Thymus (tissue), 11 donors: Measurements from ENCODE around the gene ASPG. TPM values are rescaled to one million over a fixed set of nuclear protein-coding genes. Genes with fewer than 3 reads are reported as not detected.
A peak's percentile ranks its signal among the peaks of the same experiment; 100 is the strongest.

ENCODE experiments used
- DNase-seq, 9 donors: peaks; one replicate each; pipeline ENCODE4 v3.0.0-alpha.2; 2013; ENCODE audit warnings: low spot score in 9 of 9, low read depth in 6 of 9, missing footprints in 1 of 9
- H3K27ac ChIP-seq, 2 donors: one replicate each; pipeline ENCODE4 v1.5.1; 2013; ENCODE audit warnings: control low read depth in 1 of 2, low read depth in 1 of 2, low read length in 1 of 2, mild to moderate bottlenecking in 1 of 2, moderate library complexity in 1 of 2
- H3K27me3 ChIP-seq, 2 donors: one replicate each; pipeline ENCODE4 v1.5.1; 2013; ENCODE audit warnings: low read length in 1 of 2; ENCODE audit not compliant: control insufficient read depth in 2 of 2, insufficient read depth in 1 of 2
- H3K36me3 ChIP-seq, 2 donors: one replicate each; pipeline ENCODE4 v1.5.1; 2013; ENCODE audit warnings: low read length in 1 of 2, mild to moderate bottlenecking in 1 of 2, moderate library complexity in 1 of 2; ENCODE audit not compliant: control insufficient read depth in 2 of 2, insufficient read depth in 2 of 2
- H3K4me1 ChIP-seq, 2 donors: one replicate each; pipeline ENCODE4 v1.5.1; 2013; ENCODE audit warnings: low read length in 2 of 2; ENCODE audit not compliant: control insufficient read depth in 2 of 2, insufficient read depth in 2 of 2
- H3K4me3 ChIP-seq, 2 donors: one replicate each; pipeline ENCODE4 v1.5.1; 2013; ENCODE audit warnings: low read length in 2 of 2, control low read depth in 1 of 2, mild to moderate bottlenecking in 1 of 2
- H3K9me3 ChIP-seq, 2 donors: one replicate each; pipeline ENCODE4 v1.5.1; 2013; ENCODE audit warnings: low read length in 1 of 2, mild to moderate bottlenecking in 1 of 2; ENCODE audit not compliant: control insufficient read depth in 2 of 2, insufficient read depth in 1 of 2
- WGBS: extraction: QIAGEN DNeasy Blood & Tissue Kit; methylation state at CpG from one replicate; pipeline ENCODE4 v1.1.7; 2013; 5-methylcytosine and 5-hydroxymethylcytosine counted together
- polyA plus RNA-seq: library from polyadenylated mRNA; stranded (reverse); fragments of 200-250 nt; gene quantifications from one replicate; pipeline ENCODE4 v1.2.3, GENCODE V29; 2013
- total RNA-seq: library from RNA; stranded (reverse); fragments of 120-200 nt; gene quantifications from one replicate; pipeline ENCODE4 v1.2.4, GENCODE V29; 2013
- donor health status: healthy.

Gene ASPG
- total and polyA plus RNA-seq, 2 donors = 0.24 to 5.5 TPM

DNA sequence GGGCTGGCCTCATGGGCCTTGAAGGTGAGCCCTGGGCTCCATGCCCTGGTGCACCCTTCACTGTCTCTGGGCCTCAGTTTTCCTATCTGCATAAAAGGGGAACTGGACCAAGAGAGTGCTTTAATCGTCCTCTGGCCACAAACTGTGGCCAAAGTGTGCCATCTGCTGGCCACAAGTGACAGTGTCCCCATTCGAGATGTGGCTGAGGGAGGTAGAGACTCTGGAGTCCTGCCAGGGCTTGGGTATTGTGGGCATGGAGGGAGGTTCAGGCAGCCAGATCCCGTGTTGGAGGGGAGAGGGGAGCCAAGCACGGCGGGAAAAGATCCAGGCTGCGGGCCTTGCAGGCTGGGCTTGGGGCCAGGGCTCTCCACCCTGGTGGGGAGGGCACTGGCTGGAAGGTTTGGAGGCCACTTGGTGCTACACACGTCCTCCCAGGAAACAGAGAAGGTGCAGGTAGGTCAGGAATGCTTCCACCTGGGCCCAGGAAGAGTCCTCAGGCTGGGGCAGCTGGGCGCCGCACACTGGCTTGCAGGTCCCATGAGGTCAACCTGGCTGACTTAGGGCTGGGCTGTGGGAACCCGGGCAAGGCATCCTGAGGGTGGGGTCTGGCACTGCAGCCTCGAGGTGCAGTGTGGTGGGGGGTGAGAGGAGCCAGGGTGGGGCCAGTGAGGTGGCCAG, 45.6 kb downstream of the ASPG start:
- WGBS = 36% methylated on average over 11 of the region's 11 CpGs
- H3K27ac ChIP-seq = no peak overlapping the region
- H3K9me3 ChIP-seq = peaks cover 3 to 13% of the 10 kb centered on the region in 2 donors
- DNase-seq = no peak
- peaks cover 0 to 2% of the 10 kb centered on the region in 2 donors for H3K4me1 ChIP-seq
- no peak overlapping the region for H3K4me3 ChIP-seq
- H3K36me3 ChIP-seq = no peaks in the 10 kb centered on the region
- H3K27me3 ChIP-seq = peaks cover 27 to 37% of the 10 kb centered on the region in 2 donors

DNA sequence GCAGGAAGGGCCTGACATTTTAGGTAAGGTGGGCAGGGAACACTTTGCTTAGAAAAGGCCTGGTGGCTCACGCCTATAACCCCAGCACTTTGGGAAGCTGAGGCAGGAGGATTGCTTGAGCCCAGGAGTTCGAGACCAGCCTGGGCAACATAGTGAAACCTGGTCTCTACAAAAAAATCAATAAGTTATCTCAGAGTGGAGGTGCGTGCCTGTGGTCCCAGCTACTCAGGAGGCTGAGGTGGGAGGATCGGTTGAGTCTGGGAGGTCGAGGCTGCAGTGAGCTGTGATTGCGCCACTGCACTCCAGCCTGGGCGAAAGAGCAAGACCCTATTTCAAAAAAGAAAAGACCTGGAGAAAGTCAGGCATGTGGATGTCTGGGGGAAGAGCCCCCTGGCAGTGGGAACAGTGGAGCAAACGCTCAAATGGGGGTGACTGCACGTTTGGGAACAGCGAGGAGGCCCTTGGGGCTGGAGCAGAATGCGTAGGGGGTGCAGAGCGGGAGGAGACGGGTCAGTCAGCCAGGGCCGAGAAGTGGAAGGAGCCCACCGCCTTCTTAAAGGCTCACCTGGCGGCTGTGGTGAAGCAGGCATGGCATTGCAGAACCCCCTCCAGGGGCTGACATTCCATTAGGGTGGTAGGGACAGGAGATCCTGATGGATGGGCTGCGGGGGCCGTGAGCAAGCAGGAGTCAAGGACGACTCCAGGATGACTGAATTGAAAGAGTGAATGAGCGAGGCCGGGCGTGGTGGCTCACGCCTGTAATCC, 46.6 kb downstream of the ASPG start:
- H3K4me1 ChIP-seq = peaks cover 0 to 2% of the 10 kb centered on the region in 2 donors
- H3K9me3 ChIP-seq = peaks cover 3 to 13% of the 10 kb centered on the region in 2 donors
- H3K27me3 ChIP-seq = peaks cover 37 to 46% of the 10 kb centered on the region in 2 donors
- H3K36me3 ChIP-seq = no peaks in the 10 kb centered on the region
- H3K27ac ChIP-seq = no peak overlapping the region
- no peak for DNase-seq
- 79% methylated on average over 23 of the region's 23 CpGs for WGBS
- H3K4me3 ChIP-seq = no peak overlapping the region

DNA sequence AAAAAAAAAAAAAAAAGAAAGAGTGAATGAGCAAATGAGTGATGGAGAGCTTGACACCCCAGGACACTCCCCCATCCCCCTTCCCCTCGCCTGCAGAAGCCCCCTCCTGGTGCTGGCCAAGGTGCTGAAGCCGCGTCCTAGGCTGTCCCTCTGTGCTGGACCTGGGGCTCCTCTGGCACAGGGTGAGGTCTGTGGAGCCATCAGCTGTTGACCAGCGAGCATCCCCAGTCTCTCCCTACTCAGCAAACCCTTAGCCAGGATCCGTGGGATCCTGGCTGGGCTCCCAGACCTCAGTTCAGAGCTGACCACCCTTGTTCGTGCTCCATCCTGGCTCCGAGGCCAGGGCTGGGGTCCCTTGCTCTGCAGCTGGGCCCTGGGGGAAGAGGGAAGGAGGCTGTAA, 47.5 kb downstream of the ASPG start:
- no peak overlapping the region for H3K4me3 ChIP-seq
- no peak for DNase-seq
- WGBS = 44% methylated on average over 7 of the region's 7 CpGs
- H3K27ac ChIP-seq = no peak overlapping the region
- H3K9me3 ChIP-seq = peaks cover 3 to 13% of the 10 kb centered on the region in 2 donors
- H3K4me1 ChIP-seq = peaks cover 0 to 6% of the 10 kb centered on the region in 2 donors
- no peaks in the 10 kb centered on the region for H3K36me3 ChIP-seq
- H3K27me3 ChIP-seq = peaks cover 46 to 54% of the 10 kb centered on the region in 2 donors

DNA sequence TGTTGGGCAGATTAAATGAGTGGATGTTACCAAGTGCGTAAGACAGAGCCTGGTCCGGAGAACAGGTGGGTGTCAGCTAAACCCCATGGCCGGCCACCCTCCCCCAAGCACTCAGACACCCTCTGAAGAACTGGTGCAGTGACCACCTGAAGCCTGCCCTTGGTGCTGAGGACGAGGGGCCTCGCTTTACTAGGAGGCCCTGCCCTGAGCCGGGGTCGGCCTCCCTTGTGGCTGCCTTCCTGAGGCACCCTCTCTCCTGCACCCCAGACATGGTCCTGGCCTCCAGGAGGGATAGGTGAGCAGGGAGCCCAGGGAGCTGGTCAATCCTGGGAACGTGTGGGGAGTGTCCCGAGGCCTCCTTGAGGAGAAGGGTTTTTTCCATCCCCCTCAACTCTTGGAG, 48.0 kb downstream of the ASPG start:
- H3K4me3 ChIP-seq = no peak overlapping the region
- WGBS = 87% methylated on average over 9 of the region's 9 CpGs
- DNase-seq = no peak
- H3K4me1 ChIP-seq = peaks cover 0 to 7% of the 10 kb centered on the region in 2 donors
- no peak overlapping the region for H3K27ac ChIP-seq
- H3K9me3 ChIP-seq = peaks cover 3 to 13% of the 10 kb centered on the region in 2 donors
- peaks cover 51 to 57% of the 10 kb centered on the region in 2 donors for H3K27me3 ChIP-seq
- H3K36me3 ChIP-seq = no peaks in the 10 kb centered on the region

DNA sequence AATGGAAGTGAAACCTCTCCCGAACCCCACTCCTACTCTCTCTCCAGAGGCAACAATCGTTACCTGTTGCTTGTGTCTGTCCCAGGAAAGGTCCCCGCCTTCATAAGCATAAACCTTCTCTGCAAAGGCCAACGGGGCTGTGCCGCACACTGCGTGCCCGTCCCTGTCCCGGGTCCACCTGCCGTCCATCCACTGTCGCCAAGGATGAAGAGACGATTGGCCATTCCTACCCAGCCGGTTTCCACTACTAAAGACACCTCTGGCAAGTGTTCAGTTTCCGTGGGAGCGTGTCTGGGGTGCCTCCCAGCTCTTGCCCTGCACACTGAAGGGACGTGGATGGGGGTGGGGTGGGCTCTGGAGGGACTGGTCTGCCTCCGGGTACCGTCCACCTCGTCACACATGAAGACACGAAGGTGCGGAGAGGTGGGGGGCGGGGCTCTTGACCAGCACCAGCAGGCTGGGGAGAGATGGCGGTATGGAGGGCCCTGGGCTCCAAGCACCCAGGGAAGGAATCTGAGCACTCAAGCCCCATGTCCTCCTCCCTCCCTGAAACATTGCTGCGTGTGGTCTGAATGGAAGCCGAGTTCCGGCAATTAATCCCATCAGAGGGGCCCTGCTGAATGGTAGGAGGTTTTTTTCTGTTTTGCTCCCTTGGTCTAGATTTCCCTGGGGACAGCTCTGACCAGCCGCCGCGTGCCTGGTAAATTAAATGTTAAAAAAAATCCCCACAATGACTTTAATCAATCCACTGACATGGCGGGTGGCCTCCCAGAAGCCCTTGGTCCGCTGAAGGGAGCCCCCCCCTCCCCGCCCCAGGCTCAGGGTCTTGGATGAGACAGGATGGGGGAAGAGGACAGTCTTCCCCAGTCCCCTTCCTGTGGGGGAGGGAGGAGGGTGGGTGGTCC, 48.8 kb downstream of the ASPG start:
- Histone ChIP-seq H3K4me3 (no peak overlapping the region), H3K4me1 (peaks cover 0 to 7% of the 10 kb centered on the region in 2 donors), H3K27me3 (peaks cover 59 to 65% of the 10 kb centered on the region in 2 donors), H3K9me3 (peaks cover 3 to 13% of the 10 kb centered on the region in 2 donors), H3K36me3 (no peaks in the 10 kb centered on the region), H3K27ac (no peak overlapping the region)
- no peak for DNase-seq
- 71% methylated on average over 31 of the region's 31 CpGs for WGBS

DNA sequence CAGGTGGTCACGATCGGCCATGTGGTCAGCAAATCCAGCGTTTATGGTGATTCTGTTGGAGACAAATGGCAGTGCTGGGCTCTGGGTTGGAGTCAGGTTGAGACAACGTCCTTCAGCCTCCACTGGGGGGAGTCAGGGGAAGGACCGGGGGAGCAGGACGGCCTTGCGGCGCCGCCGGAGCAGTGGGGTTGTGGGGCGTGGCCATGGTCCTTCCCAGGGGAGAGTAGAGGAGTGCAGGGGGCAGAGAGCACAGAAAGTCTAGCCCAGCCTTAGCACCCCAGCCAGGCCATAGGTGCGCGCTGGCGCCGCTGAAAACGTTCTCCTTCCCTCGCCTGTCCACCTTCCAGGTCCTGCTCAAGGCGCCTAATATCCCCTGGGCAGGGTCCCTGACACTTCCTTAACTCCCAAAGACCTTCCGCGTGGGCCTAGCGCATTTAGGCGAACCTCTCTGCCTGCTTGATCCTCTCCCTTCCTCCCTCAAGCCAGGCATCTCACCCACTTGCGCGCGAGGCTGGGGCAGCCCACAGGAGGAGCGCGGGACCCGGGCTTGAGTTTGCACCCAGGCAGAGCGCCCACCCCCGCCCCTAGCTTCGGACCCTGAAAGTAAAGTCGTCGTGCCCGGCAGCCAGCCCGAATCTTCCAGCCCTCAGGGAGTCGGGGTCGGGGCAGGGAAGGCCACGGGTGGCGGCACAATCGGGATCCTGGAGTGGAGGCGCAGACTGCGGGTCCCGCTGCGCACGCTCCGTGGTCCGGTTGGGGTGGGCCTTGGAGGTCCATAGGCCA, 49.8 kb downstream of the ASPG start:
- Histone ChIP-seq H3K36me3 (no peaks in the 10 kb centered on the region), H3K4me1 (peaks cover 0 to 7% of the 10 kb centered on the region in 2 donors), H3K9me3 (peaks cover 1 to 10% of the 10 kb centered on the region in 2 donors), H3K27me3 (peaks cover 68 to 75% of the 10 kb centered on the region in 2 donors), H3K4me3 (no peak overlapping the region), H3K27ac (no peak overlapping the region)
- 6% methylated on average over 47 of the region's 47 CpGs for WGBS
- DNase-seq = no peak

DNA sequence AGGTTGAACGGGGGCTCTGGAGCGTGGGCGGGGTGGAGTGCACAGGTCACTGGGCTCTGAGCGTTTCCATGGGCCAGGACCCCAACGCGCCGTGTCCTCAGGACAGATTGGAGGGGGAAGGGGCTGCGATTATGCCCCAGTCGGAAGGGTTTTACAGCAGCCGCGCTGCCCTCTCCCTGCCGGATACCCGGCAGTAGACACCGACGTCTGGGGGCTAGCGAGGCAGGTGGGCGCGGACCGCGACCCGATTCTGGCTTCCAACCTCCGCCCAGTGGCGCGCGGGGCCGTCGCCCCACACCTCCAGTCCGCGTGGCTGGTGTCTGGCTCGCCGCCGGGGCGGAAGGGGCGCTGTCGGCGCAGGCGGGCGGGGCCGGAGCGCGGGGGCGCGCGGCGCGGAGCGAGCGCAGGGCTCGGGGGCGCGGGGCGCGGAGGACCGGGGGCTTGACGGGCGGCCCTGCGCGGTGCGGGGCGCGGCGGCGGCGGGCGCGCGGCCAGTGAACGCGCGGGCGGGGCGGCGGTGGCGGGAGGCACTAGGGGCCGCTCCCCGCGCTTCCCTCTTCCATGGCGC, 50.5 kb downstream of the ASPG start:
- Histone ChIP-seq H3K4me3 (peak overlapping the region in 1 of 2 donors; percentile 28), H3K9me3 (peaks cover 1 to 4% of the 10 kb centered on the region in 2 donors), H3K27me3 (peaks cover 75 to 80% of the 10 kb centered on the region in 2 donors), H3K4me1 (peaks cover 0 to 7% of the 10 kb centered on the region in 2 donors), H3K27ac (no peak overlapping the region), H3K36me3 (no peaks in the 10 kb centered on the region)
- no peak for DNase-seq
- WGBS = under 1% methylated on average over 77 of the region's 78 CpGs
